Cardiac muscle cell (in vitro differentiated cells and primary cell): ENCODE results near the gene UFM1. TPM values are rescaled to one million over a fixed set of nuclear protein-coding genes. Genes with fewer than 3 reads are reported as not detected.
"Not testable (repeated sequence)": the region's sequence is repeated elsewhere in the genome, so short reads cannot be mapped to it uniquely, and the experiment has no call there.

Experiments used
- DNase-seq, 2 donors: peaks; one replicate each; pipeline versions ENCODE4 v3.0.0 to v3.0.0-alpha.2; 2010 to 2017; ENCODE audit warnings: low read depth in 1 of 2, low spot score in 1 of 2
- H3K27ac ChIP-seq: fragments of 200-600 bp; sonication (generic); 2 replicates; pipeline ENCODE4 v1.5.1; 2016
- H3K27me3 ChIP-seq: fragments of 200-600 bp; sonication (generic); 2 replicates; pipeline ENCODE4 v1.6.0; 2016; ENCODE audit warnings: control low read depth
- H3K36me3 ChIP-seq: fragments of 200-600 bp; sonication (generic); 2 replicates; pipeline ENCODE4 v1.5.1; 2016; ENCODE audit warnings: control low read depth
- H3K4me1 ChIP-seq: fragments of 200-600 bp; sonication (generic); 2 replicates; pipeline ENCODE4 v1.8.1; 2017; ENCODE audit warnings: low read depth, mild to moderate bottlenecking, mixed run types
- H3K4me3 ChIP-seq: fragments of 200-600 bp; sonication (generic); 2 replicates; pipeline ENCODE4 v1.5.1; 2016; ENCODE audit warnings: mild to moderate bottlenecking
- H3K9me3 ChIP-seq: fragments of 200-600 bp; sonication (generic); 2 replicates; pipeline ENCODE4 v1.5.1; 2017; ENCODE audit warnings: low read depth, mild to moderate bottlenecking, control low read depth
- polyA plus RNA-seq: library from polyadenylated mRNA; unstranded; fragments of >200 nt; fragmentation: Nextera tagmentation; extraction: Ambion mirVana; gene quantifications from 2 replicates; pipeline ENCODE4 v1.2.1, GENCODE V29; 2016
- total RNA-seq: library from RNA; depleted of rRNA; stranded (reverse); fragments of >200 nt; gene quantifications from 2 replicates; pipeline ENCODE4 v1.2.3, GENCODE V29; 2016
- TF ChIP-seq, protein P1 (sequence below): IDR thresholded peaks from 2 replicates; pipeline ENCODE4 v1.5.1; 2012; ENCODE audit warnings: low read depth, mild to moderate bottlenecking, low read length

Gene UFM1
- total and polyA plus RNA-seq, 2 experiments from 2014 or later = 40.4 to 58.4 TPM

DNA sequence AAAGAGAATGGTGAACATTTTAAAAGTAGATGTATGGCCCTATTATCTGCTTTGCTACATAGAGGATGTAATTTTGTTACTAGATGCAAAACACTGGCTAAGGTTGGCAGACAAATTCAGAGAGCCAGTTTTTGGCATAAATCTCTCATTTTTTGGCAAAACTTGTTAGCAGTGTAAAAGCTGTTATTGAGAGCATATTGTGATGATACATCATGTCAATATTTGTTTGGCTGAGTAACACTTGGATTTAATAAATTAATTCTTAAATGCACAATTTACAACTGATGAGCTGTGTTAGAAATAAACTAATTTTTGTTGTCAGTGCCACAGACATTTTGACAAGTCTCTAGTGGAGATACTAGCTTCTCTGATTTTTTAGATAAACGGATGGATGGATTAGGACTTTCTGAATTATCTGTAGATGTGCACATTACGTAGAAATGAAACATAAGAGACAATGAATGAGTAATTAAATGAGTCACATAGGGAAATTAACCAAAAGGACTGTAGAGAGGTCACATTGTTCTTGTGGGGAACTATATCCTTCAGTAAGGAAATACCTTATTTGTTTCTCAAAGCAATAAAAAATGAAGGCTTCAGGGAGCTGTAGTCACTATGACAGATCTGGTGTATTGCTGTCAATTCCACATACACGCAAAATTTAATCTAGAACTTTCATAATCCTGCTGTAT is 17.4 kb downstream of the UFM1 start:
- DNase-seq = peak in 1 of 2 donors; percentile 6
- Histone ChIP-seq H3K27me3 (no peaks in the 10 kb centered on the region), H3K4me3 (no peak overlapping the region), H3K27ac (no peak overlapping the region), H3K9me3 (no peaks in the 10 kb centered on the region), H3K36me3 (no peaks in the 10 kb centered on the region), H3K4me1 (peaks cover 6% of the 10 kb centered on the region)
- TF ChIP-seq, protein P1, sequence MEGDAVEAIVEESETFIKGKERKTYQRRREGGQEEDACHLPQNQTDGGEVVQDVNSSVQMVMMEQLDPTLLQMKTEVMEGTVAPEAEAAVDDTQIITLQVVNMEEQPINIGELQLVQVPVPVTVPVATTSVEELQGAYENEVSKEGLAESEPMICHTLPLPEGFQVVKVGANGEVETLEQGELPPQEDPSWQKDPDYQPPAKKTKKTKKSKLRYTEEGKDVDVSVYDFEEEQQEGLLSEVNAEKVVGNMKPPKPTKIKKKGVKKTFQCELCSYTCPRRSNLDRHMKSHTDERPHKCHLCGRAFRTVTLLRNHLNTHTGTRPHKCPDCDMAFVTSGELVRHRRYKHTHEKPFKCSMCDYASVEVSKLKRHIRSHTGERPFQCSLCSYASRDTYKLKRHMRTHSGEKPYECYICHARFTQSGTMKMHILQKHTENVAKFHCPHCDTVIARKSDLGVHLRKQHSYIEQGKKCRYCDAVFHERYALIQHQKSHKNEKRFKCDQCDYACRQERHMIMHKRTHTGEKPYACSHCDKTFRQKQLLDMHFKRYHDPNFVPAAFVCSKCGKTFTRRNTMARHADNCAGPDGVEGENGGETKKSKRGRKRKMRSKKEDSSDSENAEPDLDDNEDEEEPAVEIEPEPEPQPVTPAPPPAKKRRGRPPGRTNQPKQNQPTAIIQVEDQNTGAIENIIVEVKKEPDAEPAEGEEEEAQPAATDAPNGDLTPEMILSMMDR = no peak

DNA sequence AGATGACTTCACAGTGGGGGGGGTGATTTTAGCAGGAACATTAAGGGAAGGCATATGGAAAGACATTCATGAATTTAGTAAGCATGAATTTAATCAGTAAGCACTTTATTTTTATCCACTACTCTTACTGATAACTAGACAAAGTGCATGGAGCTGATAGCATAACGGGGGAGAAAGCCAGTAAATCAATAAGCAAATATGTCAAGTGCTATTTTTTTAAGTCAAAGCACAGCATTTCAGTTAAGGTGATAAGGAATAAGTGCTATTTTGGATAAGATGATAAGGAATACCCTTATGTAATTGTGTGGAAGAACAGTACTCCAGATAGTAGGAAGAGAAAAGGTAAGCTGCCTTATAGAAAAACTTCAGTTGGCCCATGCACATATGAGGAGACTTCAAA is 19.4 kb downstream of the UFM1 start:
- no peak for DNase-seq
- Histone ChIP-seq H3K27ac (no peak overlapping the region), H3K9me3 (no peaks in the 10 kb centered on the region), H3K4me1 (peaks cover 6% of the 10 kb centered on the region), H3K27me3 (no peaks in the 10 kb centered on the region), H3K36me3 (no peaks in the 10 kb centered on the region), H3K4me3 (no peak overlapping the region)
- TF ChIP-seq, protein P1 = no peak

DNA sequence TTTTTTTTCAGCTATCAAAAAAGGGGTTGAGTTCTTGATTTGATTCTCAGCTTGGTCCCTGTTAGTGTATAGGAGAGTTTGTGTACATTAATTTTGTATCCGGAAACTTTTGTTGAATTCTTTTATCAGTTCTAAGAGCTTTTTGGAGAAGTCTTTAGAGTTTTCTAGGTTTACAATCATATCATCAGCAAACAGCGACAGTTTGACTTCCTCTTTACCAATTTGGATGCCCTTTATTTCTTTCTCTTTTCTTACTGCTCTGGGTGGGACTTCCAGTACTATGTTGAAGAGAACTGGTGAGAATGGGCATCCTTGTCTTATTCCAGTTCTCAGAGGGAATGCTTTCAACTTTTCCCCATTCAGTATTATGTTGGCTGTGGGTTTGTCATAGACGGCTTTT is 20.4 kb downstream of the UFM1 start:
- DNase-seq, H3K9me3 ChIP-seq, H3K4me1 ChIP-seq, H3K27me3 ChIP-seq, H3K4me3 ChIP-seq, H3K27ac ChIP-seq, H3K36me3 ChIP-seq: not testable (repeated sequence)

DNA sequence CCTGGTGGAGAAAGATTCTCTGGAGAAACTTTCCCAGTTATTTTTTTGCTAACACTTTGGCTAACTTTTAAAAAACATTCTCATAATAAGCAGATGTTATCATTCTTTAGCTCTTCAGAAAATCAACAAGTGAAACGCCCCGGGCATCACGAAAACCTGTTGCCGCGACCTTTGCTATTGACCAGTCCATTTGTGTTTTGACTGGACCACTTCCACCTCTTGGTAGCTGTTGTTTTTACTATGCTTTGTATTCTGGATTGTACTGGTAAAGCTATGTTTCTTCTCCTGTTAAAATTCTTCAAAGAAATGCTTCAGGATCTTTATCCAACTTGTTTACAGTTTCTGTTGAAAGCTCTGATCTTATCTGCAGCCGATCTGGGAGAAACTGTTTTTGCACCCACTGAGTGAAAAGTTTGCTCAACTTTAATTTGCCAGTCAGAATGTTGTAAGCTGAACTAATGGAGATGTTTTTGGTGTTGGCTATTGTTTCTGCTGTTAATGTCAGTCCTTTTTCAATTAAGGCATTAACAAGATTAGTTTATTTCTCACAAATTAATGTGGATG is 23.3 kb downstream of the UFM1 start:
- TF ChIP-seq, protein P1 = no peak
- no peaks in the 10 kb centered on the region for H3K36me3 ChIP-seq
- DNase-seq = no peak
- peaks cover 6% of the 10 kb centered on the region for H3K4me1 ChIP-seq
- no peaks in the 10 kb centered on the region for H3K27me3 ChIP-seq
- no peak overlapping the region for H3K27ac ChIP-seq
- H3K9me3 ChIP-seq = no peaks in the 10 kb centered on the region
- H3K4me3 ChIP-seq = no peak overlapping the region

DNA sequence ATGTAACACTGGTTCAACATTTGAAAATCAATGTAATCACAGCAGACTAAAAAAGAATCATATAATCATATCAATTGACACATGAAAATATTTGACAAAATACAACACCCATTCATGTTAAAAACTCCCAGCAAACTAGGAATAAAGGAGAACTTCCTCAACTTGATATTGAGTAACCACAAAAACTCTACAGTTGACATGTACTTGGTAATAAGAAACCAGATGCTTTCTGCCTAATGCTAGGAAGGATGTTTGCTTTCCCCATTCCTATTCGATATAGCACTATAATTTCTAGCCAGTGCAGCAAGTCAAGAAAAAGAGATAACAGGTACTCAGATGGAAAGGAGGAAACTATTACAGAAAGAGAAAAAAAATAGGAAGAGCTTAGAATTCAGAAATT is 26.9 kb downstream of the UFM1 start:
- H3K27me3 ChIP-seq = no peaks in the 10 kb centered on the region
- TF ChIP-seq, protein P1 = no peak

DNA sequence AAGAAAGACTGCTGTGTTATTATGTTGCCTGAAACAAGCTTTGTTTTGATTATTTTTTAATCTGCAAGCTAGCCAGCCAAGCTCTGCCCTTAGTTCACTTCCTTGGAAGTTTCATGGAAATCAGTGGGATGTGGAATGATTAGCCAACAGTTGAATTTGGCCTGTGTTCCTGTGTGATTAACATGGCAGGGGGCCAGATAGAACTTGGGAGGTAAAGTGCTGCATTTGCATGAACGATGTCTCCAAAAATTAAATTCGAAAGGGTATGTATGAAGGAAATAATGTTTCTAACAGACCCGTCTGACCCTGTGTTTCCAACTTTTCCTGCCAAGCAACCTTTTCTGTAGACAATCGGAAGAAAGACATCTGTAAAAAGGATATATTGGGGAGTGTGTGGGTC is 32.2 kb downstream of the UFM1 start:
- TF ChIP-seq, protein P1 = no peak

More for the DNA sequence above, 26.9 kb downstream of the UFM1 start:
- no peak for DNase-seq
- Histone ChIP-seq H3K4me1 (no peaks in the 10 kb centered on the region), H3K9me3 (no peaks in the 10 kb centered on the region), H3K4me3 (no peak overlapping the region), H3K36me3 (no peaks in the 10 kb centered on the region), H3K27ac (no peak overlapping the region)

More for the DNA sequence above, 32.2 kb downstream of the UFM1 start:
- DNase-seq = peak in 1 of 2 donors; percentile 56
- H3K36me3 ChIP-seq = no peaks in the 10 kb centered on the region
- no peak overlapping the region for H3K27ac ChIP-seq
- H3K9me3 ChIP-seq = no peaks in the 10 kb centered on the region
- H3K27me3 ChIP-seq = no peaks in the 10 kb centered on the region
- H3K4me1 ChIP-seq = peaks cover 5% of the 10 kb centered on the region
- no peak overlapping the region for H3K4me3 ChIP-seq
